Retinal pigment epithelial cell (primary cell): ENCODE data around the gene BPI.

Experiments
- DNase-seq: peaks from one replicate; pipeline ENCODE4 v3.0.0-alpha.2; 2010; ENCODE audit warnings: low read depth
- H3K4me3 ChIP-seq: 2 replicates; pipeline ENCODE4 v1.5.1; 2011; ENCODE audit warnings: mild to moderate bottlenecking, low read length, control low read depth, moderate library complexity
- CTCF ChIP-seq: conservative IDR thresholded peaks from 2 replicates; pipeline ENCODE4 v1.5.1; 2011; ENCODE audit warnings: low read depth, low read length, control low read depth, inconsistent platforms

Gene BPI

DNA sequence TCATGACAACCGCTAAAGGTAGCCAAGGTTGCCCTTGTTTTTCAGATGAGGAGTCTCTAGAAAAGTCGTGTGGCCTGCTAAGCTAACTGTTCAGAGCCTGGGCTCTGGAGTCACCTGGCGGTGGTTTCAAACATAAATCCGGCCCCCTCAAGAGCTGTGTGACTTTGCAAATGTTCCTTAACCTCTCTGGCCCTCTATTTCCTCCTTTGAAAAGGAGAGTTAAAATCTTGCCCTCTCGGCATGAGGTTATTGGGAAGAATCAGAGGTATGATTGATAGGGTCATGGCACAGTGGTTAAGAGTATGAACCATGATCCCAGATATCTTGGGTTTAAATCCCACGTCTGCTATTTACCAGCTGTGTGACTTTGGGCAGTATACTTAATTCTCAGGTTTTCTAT lies 36.7 kb downstream of the BPI start:
- no peak for TF ChIP-seq CTCF
- DNase-seq = no peak
- H3K4me3 ChIP-seq = no peak overlapping the region

DNA sequence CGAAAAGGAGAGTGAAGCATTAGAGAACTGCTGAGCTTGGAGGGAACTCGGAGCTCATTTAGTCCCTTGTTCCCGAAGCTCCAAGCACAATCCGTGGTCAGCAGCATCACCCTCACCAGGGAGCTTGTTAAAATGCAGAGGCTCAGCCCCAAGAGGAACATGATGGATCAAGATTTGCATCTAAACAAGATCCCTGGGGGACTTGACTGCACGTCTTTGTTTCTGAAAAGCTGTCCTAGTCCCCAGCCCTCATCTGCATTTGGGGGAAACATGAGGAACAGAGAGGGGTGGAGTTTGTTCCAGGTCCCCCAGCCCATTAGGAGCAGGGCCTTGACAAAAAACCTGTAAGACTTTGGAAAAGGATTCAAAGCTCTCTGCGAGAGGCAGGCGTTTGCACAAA lies 38.3 kb downstream of the BPI start:
- TF ChIP-seq CTCF = no peak
- no peak for DNase-seq
- no peak overlapping the region for H3K4me3 ChIP-seq

DNA sequence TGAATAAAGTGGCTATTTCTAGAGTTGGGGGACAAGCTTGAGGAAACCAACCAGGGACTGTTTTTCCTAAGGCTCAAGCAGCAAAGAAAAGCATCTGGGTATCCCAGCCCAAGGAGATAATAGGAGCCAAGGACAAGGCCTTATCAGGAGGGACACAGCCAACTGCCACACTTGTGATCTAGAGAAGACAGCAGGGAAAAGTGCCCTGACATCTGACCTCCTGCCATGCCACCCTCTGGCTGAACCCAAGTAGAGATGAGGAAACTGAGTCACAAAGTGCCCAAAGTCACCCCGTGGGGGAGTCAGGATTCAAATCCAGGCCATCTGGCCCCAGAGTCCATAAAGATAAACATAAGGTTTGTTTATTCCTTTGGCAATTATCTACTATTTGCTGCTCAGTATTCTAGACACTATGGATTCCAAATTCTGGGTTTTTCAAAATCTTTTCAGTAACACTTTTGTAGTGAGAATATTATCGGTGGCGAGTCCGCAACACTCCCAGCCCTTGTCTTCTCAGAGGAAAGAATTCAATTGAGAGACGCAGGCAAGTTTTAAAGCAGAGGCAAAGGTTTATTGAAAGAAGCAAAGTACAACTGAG lies 38.9 kb downstream of the BPI start:
- DNase-seq = no peak
- no peak for TF ChIP-seq CTCF
- no peak overlapping the region for H3K4me3 ChIP-seq

- DNase-seq = no peak
- no peak for TF ChIP-seq CTCF
- H3K4me3 ChIP-seq = no peak overlapping the region
Measured at GRCh38 chr20:38343311-38344106, 39.6 kb downstream of the BPI start.

DNA sequence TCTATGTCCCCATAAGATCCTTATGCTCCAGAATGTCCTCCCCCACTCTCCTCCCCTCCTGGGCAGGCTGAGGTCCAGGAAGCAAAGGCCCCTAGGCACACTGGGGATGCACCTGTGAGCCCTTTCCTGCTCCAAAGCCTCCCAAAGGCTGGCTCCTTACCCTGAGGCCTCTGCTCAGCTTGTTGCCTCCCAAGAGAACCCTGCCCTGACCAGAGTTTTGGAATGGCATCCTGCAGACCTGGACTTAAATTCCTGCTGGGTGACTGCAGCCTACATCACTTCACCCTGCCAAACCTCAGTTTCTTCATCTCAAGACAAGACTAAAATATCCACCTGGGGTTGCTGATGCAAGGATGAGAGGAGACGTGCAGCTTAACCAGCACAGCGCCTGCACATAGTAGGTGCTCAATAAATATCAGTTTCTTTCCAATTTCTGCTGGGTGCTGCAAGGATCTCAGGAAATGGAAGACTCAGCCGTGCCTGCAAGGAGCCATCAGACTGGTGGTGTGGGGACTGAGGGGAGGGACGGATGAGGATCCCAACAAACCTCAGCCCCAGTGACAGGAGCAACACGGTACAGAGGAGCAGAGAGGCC lies 40.2 kb downstream of the BPI start:
- H3K4me3 ChIP-seq = no peak overlapping the region
- DNase-seq = no peak
- no peak for TF ChIP-seq CTCF

DNA sequence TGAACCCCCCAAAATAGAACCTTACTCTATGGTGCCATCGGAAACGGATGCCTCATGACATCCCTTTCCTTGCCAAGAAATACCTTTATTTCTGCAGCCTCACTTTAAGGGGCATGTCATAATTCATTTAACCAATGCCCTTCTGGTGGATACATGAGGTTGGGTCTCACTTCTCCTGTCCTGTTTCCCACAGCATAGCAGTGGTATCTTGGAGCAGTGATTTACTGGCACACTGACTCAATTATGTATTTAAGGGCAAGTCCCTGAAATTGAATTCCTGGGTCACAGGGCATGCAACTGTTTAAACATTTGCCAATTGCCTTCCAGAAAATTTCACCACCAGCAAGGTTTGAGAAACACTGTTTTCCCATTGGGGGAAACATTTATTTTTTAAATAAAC lies 41.7 kb downstream of the BPI start:
- no peak overlapping the region for H3K4me3 ChIP-seq
- no peak for TF ChIP-seq CTCF
- no peak for DNase-seq

DNA sequence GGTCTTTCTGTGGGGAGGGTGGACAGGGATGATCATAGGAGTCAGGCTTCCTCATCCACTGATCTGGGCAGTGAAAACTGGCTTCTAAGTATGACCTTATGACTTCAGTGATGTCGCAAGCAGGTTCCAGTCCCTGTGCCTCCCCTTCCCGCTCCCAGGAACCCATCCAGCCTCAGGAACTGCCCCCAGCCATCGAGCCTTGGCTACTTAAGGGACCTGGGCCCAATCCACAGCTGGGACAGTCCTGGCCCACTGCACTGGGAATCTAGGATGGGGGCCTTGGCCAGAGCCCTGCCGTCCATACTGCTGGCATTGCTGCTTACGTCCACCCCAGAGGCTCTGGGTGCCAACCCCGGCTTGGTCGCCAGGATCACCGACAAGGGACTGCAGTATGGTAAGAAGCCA lies 42.3 kb downstream of the BPI start, which contains the start of gene LBP:
TSS of gene LBP (plus strand) at position 236 of the 405 bp plus-strand sequence. CDS start at position 271, 35 bp downstream.
- TF ChIP-seq CTCF = no peak
- no peak for DNase-seq
- no peak within 1 kb of the TSS for H3K4me3 ChIP-seq
